NCI-H1105 (cell line): Measurements from ENCODE around the gene SHISA4.
A peak's percentile ranks its signal among the peaks of the same experiment; 100 is the strongest.
"Not testable (repeated sequence)": the region's sequence is repeated elsewhere in the genome, so short reads cannot be mapped to it uniquely, and the experiment has no call there.

Experiments used
- DNase-seq: peaks from one replicate; lab custom pipeline; 2025; lab: John Stamatoyannopoulos, UW

The SHISA4 gene, protein sequence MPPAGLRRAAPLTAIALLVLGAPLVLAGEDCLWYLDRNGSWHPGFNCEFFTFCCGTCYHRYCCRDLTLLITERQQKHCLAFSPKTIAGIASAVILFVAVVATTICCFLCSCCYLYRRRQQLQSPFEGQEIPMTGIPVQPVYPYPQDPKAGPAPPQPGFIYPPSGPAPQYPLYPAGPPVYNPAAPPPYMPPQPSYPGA

DNA sequence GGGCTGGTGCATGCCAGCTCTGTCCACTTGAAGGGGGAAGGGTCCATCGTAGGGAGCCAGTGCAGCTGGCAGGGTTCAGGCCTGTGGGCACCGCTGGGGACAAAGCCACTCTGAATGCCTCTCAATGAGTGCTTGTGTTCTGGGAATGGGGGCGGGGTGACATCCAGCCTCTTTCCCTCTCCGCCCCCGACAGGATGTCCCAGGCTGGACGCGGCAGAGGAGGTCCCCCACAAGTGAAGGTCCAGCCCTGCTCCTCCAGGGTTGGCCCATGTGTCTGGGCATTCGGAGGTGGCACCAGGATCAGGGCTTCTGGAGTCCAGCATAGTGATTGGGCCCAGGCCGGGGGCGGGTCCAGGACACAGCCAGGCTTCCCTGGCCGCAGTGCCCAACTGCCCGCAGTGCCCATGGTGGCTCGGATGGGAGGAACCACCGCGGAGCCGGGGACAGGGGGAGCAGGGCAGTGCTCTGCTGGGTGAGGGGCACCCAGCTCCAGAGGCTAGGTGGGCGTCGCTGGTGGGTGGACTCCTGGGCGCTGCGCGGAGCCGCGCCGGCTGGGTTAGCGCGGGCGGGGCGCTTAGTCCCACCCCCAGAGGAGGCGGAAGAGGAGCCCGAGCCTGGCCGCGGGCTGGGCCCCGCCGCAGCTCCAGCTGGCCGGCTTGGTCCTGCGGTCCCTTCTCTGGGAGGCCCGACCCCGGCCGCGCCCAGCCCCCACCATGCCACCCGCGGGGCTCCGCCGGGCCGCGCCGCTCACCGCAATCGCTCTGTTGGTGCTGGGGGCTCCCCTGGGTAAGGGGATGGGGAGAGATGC, at the start of gene SHISA4:
SHISA4 (plus strand) TSS at position 617 of the 808 bp plus-strand sequence; CDS start at position 714, 97 bp downstream.
- peak; percentile 26 for DNase-seq

DNA sequence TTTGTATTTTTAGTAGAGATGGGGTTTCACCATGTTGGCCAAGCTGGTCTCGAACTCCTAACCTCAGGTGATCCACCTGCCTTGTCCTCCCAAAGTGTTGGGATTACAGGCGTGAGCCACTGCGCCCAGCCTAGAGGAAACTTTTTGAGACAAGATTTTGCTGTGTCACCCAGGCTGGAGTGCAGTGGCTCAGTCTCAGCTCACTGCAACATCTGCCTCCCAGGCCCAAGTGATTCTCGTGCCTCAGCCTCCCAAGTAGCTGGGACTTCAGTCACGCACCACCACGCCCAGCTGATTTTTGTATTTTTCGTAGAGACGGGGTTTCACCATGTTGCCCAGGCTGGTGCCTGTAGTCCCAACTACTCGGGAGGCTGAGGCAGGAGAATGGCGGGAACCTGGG, 49.6 kb upstream of the SHISA4 start:
- not testable (repeated sequence) for DNase-seq

DNA sequence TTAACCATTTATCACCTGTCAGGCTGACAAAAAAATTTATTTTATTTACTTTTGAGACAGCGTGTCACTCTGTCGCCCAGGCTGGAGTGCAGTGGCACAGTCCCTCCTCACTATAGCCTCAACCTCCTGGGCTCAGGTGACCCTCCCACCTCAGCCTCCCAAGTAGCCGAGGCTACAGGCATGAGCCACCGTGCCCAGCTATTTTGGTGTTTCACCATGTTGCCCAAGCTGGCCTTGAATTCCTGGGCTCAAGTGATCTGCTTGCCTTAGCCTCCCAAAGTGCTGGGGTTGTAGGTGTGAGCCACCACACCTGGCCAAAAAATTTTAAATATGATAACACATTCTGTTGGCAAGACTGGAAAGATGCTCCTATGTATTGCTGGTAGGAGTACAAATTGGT, 48.6 kb upstream of the SHISA4 start:
- DNase-seq = no peak

DNA sequence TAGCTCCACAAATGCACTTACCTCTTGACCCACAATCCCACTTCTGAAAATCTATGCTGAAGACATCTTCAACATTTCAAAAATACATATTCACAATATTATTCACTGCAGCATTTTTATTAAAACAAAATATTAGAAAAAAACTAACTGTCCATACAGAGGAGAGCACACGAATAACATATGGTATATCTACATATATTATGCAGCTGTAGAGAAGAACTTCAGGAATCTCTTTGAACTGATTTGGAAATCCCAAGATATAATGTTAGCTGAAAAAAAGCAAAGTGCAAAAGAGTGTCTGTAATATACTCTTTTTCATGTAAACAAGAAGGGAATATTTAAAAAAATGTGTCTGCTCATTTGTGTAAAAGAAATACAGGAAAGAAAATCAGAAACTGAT, 48.2 kb upstream of the SHISA4 start:
- no peak for DNase-seq

DNA sequence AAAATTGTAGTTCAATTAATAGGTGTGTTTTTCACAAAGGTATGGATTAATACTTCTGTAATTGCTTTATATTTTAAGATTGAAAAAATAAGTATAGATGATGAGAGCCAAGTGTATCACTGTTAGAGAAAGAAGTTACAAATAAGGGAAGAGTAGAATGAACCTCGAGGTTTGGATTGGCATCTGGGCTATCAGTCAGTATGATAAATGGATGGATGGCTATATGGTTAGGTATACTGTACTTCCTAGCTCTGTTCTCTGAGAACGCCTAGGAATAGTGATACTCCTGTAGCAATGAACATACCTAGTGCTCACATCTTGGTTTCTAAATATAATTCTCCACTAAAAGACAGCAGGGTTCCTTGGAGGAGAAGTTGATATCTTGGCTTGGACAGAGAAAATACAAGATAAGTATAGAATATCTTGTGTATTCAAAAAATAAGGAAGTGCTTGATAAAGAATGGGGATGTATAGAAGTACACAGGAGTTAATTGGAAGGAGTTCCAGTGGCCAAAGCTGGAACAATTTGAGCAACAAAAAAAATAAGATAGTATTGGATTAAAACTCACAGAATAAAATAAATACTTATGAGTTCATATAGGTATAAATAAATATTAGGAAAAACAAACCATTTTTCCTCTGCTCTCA, 47.3 kb upstream of the SHISA4 start:
- DNase-seq = no peak

DNA sequence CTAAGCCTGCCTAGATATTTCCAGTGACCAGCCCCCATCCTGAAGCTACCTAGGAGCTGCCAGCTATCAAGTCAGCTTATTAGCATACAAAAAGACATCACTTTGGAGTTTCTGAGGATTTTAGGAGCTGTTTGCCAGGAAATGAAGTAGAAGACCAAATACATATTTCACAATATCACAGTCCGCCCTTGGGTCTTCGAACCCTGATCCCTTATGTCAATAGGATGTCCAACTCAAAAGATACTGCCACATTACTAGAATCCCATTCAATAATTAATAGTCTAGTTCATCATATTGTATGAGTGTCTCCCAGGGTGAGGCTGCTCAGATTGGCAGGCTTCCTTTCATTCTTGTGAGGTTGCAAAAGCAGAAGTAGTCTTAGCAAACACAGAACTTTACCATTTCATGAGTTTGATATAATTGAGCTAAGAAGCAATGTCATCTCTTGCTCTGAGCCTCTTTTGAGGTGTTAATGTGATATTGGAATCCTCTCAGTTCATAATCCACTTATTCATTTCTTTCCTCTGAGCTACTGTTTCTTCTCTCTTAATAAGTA, 46.1 kb upstream of the SHISA4 start:
- no peak for DNase-seq

DNA sequence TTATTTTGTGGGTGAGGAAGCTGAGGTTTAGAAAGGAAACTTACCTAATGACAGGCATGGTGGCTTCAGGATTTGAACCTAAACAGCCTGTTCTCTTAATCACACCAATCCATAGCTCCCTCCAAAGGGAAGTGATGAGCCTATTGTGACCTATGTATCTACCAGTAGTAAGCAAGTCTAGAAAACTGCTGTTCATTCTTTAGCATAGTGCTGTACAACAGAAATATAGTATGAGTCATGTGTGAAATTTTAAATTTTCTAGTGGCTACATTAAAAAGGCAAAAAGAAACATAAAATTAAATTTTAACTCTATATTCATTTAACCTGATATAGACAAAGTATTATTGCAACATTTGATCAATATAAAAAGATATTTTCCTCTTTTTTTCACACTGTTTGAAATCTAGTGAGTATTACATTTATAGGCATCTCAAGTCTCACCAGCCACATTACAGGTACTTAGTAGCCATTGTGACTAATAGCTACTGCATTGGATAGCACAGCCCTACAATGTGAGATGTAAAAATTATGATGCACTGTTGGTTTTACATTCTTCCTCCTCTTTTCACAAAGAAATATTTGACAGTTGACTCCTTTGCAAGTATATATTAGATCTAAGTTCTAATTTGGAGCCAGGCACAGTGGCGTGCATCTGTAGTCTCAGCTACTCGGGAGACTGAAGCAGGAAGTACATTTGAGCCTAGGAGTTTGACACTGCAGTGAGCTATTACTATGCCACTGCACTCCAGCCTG, 43.2 kb upstream of the SHISA4 start:
- DNase-seq = no peak

DNA sequence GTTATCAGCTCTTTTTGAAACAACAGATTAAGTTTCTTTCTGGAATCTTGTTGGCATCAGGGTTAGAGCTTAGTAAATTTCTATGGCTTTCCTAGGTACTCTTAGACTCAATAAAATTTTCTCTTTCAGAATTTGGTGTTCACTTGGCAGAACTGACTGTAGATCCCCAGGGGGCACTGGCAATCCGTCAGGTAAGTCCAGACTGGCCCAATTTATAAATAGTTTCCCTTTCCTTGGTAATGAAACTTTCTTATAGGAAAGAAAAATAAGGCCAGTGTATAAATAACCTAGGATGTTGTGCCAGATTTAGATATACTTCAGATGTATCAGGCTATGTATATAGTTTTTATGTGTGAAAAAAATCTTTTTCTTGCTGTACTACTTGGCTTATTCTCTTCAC, 41.5 kb upstream of the SHISA4 start:
- DNase-seq = no peak

DNA sequence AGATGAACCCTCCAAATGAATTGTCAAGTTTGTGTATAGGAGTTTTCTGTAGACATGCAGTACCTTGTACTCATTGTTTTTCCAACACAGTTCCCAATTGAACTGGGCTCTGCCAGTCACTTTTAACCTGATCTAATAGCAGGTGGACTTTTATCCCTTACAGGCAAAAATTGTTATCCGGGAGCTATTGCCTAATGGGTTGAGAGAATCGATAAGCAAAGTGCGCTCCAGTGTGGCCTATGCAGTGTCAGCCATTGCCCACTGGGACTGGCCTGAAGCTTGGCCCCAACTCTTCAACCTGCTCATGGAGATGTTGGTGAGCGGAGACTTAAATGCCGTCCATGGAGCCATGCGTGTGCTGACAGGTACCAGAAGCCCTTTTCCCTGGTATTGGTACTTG, 40.5 kb upstream of the SHISA4 start:
- no peak for DNase-seq

DNA sequence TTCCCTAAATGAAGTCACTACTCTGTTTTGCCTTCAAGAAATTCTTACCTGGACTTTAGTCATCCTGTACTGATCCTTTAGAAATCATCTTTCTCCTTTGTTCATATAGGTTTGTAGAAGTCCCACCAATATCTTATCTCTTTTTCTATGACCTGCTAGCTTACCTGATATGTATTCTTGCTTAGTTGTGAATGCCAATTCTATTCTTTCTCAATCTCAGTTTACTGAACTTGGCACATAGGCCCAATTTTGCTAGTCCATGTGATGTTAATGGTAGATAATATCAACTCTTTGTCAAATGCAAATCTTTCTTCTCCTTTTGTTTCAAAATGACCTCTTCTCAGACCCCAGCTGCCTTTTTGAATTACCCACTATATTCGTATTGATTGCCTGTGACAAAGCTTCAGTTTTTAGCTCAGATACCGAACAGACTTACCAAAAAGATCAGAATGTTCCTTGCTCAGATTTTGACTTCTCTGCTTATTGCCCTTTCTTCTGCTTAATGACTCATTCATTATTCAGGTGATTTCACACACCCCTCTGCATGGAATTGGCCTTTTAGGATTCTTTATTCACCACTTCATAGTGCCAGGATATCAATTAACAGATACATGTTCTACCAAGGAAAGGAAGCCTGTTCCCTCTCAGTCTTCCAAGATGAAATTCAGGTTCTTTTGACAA, 39.2 kb upstream of the SHISA4 start:
- DNase-seq = no peak

DNA sequence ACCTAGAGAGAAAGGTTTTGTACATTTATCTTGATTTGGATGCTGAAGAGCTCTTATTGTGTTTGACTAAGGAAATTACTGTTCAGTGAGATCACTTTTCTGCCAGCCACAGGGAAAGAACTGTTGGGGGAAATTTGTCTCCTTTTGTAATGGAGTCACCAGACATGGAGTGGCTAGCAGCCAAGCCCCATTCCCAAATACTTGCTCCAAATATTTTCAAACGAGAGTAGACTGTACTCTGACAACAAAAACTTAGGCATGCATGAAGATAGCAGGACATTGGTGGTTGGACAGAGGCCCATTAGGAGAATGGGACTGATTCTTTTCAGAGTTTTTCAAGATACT, 38.7 kb upstream of the SHISA4 start:
- no peak for DNase-seq

DNA sequence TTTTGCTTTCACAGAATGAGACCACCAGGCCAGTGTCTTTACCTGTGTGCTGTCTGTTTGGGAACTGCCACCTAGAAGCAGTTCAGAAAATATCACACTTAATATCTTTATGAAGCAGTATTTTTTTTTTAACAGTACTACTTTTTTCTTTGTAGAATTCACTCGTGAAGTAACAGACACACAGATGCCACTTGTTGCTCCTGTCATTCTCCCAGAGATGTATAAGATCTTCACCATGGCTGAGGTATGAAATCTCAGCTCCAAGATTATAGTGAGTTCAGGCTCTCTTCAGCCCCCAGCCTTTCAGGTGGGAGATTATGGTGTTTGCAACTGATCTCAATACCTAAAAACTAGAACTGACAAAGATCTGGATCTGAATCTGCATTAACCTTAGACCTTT, 36.7 kb upstream of the SHISA4 start:
- no peak for DNase-seq

DNA sequence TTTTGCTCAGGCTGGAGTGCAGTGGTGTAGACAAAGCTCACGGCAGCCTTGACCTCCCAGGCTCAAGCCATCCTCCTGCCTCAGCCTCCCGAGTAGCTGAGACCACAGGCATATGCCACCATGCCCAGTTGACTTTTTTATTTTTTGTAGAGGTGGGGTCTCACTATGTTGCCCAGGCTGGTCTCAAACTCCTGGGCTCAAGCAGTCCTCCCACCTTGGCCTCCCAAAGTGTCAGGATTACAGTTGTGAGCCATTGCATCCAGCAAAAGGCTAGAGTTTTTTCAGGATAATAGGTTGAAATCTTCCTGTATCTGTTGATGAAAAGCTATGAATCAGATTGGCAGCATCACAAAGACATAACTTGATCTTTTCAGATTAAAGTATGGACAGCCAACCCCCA, 32.0 kb upstream of the SHISA4 start:
- not testable (repeated sequence) for DNase-seq

DNA sequence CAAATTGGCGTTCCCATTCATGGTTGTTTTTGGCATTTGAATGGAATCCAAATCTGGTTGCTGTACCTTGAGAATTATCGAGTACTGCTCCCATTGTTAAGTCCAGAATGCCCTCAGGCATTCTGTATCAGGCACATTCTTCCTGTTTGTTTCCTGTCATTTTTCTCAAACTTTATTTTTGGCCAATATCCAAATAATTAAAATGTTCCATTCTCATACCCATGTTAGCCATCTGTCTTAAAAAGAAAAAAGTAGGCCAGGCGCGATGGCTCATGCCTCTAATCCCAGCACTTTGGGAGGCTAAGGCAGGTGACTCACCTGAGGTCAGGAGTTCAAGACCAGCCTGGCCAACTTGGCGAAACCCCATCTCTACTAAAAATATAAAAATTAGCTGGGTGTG, 29.3 kb upstream of the SHISA4 start:
- DNase-seq = no peak

DNA sequence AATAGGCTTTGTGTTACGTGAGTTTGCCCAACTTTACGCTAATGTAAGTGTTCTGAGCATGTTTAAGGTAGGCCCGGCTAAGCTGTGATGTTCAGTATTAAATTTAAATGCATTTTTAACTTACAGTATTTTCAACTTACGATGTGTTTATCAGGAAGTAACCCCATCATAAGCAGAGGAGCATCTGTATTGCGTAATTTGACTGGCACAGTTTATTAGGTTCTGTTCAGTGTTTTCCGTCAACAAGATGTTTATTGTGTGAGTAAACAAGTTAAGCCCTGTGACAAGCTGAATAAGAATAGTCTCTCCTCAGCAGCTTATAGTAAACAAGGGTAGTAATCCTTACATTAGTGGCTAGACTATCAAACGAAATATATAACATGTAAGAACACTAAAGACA, 27.2 kb upstream of the SHISA4 start:
- DNase-seq = no peak

DNA sequence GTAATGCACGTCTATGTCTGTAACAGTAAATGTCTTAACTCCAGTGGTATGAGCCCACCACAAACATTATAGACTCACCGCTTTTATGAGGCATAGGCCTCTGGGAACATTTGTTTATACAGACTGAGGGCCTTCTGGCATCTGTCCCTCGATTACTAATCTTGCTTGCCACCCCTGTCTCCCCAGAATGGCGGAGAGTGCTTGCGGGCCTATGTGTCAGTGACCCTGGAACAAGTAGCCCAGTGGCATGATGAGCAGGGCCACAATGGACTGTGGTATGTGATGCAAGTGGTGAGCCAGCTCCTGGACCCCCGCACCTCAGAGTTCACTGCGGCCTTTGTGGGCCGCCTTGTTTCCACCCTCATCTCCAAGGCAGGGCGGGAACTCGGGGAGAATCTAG, 18.3 kb upstream of the SHISA4 start:
- DNase-seq = no peak

DNA sequence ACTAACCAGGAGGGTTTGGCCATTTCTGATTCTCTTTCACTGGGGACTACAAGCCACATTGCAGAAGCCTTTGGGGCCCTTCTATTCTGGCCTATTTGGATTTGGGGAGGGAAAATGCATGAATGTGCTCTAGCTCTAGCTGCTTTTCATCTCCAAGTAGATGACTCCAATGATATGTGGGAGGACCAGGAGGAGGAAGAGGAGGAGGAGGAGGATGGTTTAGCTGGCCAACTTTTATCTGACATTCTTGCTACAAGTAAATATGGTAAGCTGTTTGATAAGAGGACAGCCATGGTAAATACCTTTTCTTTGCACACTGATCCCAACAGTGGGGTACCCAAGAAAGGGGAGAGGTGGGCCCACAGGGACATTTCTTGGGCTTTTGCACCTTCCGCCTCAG, 14.0 kb upstream of the SHISA4 start:
- no peak for DNase-seq

DNA sequence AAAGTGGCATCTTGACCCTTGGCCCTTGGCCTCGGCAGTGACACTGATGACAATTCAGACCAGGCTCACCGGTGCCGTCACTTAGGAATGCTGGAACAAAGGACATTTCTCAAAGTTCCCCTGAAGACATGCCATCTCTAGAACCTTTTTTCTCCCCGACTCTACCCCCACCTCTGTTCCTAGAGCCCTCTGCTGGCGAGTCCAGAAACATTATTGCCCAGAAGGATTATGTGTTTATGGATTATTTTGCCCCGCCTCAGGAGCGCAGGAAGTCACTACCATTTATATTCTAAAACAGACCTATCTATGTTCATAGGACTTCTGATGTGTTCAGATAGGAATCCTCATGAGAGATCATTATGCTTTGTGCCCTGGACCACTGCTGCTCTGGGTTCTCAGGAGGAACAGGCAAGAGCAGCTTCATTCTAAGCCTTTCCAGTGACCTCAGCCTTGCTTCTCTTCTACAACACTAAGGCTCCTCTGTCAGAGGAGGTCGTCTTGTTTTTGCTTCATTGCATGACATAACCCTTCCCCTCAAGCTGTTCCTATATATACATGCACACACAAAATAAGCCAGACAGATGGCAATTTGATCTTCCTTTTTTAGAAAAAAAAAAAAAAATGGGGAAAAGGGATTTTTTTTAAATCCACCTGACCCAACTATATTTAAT, 12.4 kb upstream of the SHISA4 start:
- DNase-seq = no peak

DNA sequence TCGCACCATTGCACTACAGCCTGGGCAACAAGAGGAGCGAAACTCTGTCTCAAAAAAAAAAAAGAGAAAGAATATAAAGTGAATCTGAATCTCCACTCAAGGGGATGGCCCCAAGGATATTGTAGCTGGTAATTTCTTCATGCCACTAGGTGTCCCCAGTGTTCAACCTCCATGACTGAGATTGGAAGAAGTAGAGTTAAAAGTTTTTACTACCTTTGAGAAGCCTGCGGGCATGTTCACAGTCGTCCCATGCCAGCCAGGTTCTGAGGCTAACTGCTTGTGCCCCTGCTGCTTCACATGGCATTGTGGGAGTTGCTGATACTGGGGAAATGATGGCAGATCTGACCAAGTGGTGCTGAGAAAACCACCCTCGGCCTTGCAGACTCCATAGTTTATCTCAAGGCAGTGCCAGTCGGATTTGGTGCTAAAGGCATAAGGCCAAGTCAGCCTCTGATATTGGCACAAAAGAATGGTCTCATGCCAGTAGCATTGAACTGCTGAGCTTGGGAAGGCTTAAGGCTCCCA, 10.8 kb upstream of the SHISA4 start:
- peak; percentile 9 for DNase-seq

DNA sequence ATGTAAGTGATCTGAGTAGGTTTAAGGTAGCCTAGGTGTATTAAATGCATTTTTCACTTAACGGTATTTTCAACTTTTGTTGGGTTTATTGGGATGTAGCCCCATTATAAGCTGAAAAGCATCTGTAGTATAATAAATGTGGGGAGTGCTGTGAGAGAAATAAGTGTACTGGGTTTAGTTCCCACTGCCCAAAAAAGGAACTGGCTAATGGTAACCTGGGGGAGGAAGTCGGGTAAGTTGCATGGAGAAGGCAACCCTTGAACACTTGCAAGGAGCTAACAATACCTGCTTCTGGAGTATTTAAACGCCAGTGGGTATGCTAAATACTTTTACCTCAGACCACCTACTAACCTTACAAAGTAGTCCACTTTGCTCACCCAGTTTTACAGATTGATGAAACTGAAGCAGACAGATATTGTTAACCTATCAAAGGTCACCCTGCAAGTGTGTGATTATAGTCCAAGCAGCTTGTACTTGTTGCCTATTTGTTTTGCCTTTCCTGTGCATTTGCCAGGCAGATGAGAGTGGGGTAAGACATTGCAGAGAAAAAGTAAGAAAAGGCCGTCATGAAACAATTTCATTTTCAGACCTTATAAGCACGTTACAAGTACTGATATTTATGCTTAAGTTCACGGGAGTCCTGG, 7.6 kb upstream of the SHISA4 start:
- no peak for DNase-seq
